ENCODE results near the gene NMRK2.
"Not testable (repeated sequence)": the region's sequence is repeated elsewhere in the genome, so short reads cannot be mapped to it uniquely, and the experiment has no call there.

NMRK2 gene

DNA sequence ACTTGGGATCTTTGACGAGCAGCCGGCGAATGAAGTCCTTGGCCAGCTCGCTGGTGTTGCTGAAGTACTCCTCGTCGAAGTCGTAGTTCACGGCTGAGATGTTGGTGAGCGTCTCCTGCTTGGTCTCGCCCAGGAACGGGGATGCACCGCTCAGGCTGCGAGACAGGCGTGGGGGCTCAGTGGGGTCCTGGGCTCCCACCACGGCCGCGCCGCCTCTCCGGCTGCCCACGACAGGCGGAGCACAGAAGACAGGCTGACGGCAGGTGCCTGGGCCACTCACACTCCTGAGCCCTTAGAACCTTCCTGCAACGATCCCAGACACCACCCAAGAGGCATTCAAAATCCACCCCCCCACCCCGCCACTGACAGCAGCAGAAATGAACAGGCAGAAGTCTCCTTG lies 28.1 kb downstream of the NMRK2 start:
- DNase-seq (ENCODE audit: insufficient read length, low spot score), result no peak
- FAIRE-seq, result no peak
- TF ChIP-seq, protein P1, sequence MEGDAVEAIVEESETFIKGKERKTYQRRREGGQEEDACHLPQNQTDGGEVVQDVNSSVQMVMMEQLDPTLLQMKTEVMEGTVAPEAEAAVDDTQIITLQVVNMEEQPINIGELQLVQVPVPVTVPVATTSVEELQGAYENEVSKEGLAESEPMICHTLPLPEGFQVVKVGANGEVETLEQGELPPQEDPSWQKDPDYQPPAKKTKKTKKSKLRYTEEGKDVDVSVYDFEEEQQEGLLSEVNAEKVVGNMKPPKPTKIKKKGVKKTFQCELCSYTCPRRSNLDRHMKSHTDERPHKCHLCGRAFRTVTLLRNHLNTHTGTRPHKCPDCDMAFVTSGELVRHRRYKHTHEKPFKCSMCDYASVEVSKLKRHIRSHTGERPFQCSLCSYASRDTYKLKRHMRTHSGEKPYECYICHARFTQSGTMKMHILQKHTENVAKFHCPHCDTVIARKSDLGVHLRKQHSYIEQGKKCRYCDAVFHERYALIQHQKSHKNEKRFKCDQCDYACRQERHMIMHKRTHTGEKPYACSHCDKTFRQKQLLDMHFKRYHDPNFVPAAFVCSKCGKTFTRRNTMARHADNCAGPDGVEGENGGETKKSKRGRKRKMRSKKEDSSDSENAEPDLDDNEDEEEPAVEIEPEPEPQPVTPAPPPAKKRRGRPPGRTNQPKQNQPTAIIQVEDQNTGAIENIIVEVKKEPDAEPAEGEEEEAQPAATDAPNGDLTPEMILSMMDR (IDR thresholded peaks at IDR 0.05; ENCODE audit: insufficient read depth, missing control alignments), result no peak

DNA sequence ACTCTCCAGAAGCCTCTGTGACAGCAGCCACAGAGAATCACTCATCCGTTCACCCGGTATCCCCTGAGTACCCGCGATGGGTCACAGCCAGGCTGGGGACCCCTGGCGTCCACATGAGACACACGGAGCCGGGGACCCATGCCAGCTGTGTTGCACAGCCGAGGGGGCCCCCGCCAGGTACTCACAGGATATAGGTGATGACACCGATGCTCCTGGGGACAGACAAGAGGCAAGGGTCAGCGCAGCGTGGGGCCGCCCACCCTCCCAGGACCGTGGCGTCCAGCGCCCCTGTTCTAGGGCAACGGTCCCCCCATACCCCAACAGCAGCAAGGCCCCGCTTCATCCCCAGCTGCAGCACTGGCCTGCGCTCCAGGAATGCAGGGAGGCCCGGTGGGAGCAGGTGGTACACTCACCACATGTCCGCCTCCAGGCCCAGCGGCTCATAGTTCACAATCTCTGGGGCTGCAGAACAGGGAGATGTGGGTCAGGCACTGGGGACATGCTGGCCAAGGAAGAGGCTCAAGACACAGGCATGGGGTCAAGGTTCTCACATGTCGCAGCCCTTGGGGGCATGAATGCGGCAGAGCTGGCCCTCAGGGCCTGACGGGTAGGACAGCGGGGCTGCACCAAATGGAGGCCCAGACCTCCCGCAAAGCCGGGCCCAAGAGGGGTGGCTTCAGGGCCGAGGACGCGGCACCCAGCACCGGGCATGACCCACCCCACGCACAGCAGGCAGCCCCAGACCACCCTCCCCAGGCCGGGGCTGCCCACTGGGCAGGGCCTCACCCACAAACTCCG lies 30.8 kb downstream of the NMRK2 start:
- TF ChIP-seq, protein P1 (IDR thresholded peaks at IDR 0.05; ENCODE audit: insufficient read depth, missing control alignments), result no peak
- DNase-seq (ENCODE audit: insufficient read length, low spot score) (no peak), FAIRE-seq (no peak)

DNA sequence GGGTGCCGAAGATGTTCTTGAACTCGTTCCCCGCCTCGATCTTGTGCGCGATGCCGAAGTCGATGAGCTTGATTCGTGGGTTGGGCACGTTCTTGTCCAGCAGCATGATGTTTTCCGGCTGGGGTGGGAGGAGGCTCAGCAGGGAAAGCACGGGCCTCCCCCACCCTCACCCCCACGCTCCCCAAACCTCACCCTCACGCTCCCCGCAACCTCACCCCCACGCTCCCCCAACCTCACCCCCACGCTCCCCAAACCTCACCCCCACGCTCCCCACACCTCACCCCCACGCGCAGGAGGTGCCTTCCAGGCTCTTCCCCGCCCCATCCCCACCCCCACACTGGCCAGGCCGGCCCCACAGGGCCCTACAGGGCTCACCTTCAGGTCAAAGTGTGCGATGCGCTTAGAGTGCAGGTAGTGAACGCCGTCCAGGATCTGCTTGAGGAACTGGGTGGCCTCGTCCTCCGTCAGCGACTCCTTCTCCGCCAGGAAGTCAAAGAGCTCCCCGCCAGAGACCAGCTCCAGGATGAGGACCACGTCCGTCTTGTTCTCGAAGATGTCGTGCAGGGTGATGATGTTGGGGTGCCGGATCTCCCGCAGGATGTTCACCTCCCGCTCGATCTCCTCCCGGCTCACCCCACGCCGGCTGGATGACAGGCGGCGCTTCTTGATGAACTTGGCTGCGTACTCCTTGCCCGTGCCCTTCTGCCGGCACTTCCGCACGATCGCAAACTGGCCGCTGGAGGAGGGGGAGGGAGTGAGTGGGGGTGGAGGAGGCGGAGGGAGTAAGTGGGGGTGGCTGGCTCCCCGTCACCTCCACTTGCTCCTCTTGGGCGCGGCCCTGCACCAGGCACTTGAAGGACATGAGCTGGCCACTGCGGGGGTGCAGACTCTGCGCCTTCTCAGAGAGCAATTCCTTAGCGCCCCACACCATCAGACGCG lies 31.7 kb downstream of the NMRK2 start:
- DNase-seq (ENCODE audit: insufficient read length, low spot score) (no peak), FAIRE-seq (no peak)
- TF ChIP-seq, protein P1 (IDR thresholded peaks at IDR 0.05; ENCODE audit: insufficient read depth, missing control alignments), result no peak

DNA sequence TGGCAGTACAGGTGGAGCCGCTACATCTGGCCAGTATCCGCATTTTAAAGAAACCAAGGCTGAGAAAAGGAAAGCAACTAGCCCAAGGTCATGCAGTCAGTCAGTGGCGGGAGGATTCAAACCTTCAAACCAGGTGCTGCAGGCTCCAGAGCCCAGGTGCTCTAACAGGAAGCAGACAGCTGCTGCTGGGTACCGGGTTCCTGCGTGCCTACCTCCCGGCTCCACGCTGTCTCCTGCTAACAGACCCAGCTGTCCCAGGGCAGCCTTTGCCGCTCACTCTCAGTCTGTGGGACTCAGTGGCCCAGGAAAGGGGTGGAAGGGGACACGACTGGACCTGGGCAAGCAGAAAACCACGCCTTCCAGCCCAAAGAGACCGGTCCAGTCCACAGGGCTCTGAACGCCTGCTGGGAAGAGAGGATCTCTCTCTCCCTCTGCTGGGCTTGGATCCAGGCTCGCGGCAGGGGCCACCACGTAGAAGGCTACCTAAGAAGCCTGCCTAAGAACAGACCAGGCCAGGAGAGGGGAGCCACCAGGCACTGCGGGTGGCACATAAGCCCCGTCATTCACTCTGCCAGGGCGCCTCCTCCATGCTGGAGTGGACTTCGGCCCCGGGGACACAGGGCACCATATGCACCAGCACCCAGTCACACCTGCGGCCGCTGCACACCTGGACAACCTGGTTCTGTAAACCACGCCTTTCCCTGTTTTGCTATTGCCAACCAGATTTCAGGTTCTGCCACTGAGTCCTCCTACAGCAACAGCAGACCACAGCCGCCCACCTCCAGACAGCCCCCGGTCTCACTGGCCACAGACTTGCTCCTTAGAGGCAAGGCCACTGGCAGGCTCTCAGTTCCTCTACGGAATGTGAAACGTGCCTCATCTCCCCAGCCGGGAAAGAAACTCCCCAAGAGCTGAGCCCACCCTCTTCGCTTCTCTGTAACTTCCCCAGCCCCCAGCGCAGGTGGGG lies 33.5 kb downstream of the NMRK2 start:
- TF ChIP-seq, protein P1 (IDR thresholded peaks at IDR 0.05; ENCODE audit: insufficient read depth, missing control alignments), result no peak
- FAIRE-seq (no peak), DNase-seq (ENCODE audit: insufficient read length, low spot score) (no peak)

DNA sequence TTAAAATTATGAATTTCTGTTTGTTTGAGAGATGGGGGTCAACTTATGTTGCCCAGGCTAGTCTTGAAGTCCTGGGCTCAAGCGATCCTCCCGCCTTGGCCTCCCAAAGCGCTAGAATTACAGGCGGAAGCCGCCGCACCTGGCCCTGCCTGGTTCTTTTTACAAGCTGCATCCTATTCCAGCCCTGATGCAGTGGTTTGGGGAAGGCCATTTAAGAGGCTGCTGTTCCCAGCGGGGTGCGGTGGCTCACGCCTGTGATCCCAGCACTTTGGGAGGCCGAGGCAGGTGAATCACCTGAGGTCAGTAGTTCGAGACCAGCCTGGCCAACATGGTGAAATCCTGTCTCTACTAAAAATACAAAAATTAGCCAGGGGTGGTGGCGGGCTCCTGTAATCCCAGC lies 35.1 kb downstream of the NMRK2 start:
- not testable (repeated sequence) for FAIRE-seq

DNA sequence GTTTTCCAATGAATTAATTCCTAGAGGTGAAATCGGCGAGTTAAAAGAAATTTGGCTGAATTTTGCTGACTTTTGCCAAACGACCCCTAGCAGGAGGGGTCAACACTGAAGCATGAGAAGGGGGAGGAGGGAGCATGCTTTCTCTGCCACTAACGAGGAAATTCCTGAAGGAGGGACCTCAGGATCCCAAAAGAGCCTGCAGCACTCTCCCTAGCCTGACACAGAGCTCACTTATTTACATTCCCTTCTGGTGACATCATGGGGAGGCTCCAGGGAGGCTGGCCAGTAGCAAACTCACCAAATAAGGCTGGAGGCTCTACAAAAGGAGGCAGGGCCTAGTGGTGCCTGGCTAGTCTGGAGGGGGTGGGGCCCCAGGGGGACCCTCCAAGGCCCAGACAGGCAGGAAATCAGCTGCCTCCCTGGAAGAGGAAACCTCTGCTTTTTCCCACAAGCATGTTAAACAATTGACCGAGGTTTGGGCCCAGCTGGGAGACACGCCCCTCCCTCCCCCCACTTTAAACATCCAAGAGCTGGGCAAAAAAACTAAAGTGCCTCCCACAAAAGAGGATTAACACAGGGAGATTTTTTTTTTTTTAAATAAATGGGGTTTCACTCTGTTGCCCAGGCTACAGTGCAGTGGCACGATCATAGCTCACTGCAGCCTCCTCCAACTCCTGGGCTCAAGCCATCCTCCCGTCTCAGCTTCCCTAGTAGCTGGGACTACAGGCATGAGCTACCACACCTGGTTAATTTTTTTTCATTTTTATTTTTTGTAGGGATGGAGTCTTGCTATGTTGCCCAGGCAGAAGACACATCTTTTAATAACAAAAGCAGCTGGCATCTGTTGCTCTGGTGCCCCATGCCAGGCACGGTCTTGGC lies 35.9 kb downstream of the NMRK2 start:
- TF ChIP-seq, protein P1 (IDR thresholded peaks at IDR 0.05; ENCODE audit: insufficient read depth, missing control alignments), result no peak
- FAIRE-seq (no peak), DNase-seq (ENCODE audit: insufficient read length, low spot score) (no peak)

More for the DNA sequence above, 35.1 kb downstream of the NMRK2 start:
- DNase-seq (ENCODE audit: insufficient read length, low spot score), result not testable (repeated sequence)
